B cell (primary cell): Measurements from ENCODE around the gene APOA5. TPM values are rescaled to one million over a fixed set of nuclear protein-coding genes. Genes with fewer than 3 reads are reported as not detected.

Source experiments
- ATAC-seq: fragments of 200-7000 bp; cut with Tn5 transposase; one replicate; pipeline ENCODE4 v1.10.0; 2021; ENCODE audit warnings: low read depth, mild to moderate bottlenecking, moderate number of reproducible peaks, moderate library complexity
- CTCF ChIA-PET: fragments of 350-600 bp; sonication (Branson Sonifier 250); formaldehyde crosslinking; loops from one replicate; lab custom pipeline; 2021; ENCODE audit warnings: antibody characterized with exemption, inconsistent platforms; lab: Charles Lee
- POLR2A ChIA-PET: fragments of 350-600 bp; sonication (Branson Sonifier 250); formaldehyde crosslinking; loops from one replicate; lab custom pipeline; 2021; ENCODE audit warnings: antibody characterized with exemption; lab: Charles Lee
- DNase-seq: peaks from one replicate; pipeline ENCODE4 v3.0.0; 2013
- H2AFZ ChIP-seq: 2 replicates; pipeline ENCODE4 v1.6.1; 2012; ENCODE audit warnings: mild to moderate bottlenecking, low read depth, low read length; ENCODE audit not compliant: insufficient read depth, poor library complexity, severe bottlenecking
- H3K27ac ChIP-seq, 2 donors: 1 replicate in 1 of 2; 2 replicates in 1 of 2; pipeline ENCODE4 v1.5.1; 2012 to 2013; ENCODE audit warnings: low read length in 2 of 2, mild to moderate bottlenecking in 2 of 2, moderate library complexity in 1 of 2
- H3K27me3 ChIP-seq, 4 experiments: fragments of 200-600 bp in 1 of 4; sonication (generic) in 1 of 4; replicated peaks in 1 of 4; 1 replicate in 2 of 4; 2 replicates in 2 of 4; pipeline versions ENCODE4 v1.6.1 to v1.7.0; 2013 to 2016; ENCODE audit warnings: low read length in 3 of 4, mild to moderate bottlenecking in 2 of 4, mixed read lengths in 1 of 4, moderate library complexity in 1 of 4; ENCODE audit not compliant: insufficient read depth in 4 of 4, control insufficient read depth in 3 of 4; ENCODE audit errors: control extremely low read depth in 1 of 4
- H3K36me3 ChIP-seq, 2 experiments: replicated peaks in 1 of 2; 1 replicate in 1 of 2; 2 replicates in 1 of 2; pipeline versions ENCODE4 v1.6.1 to v1.7.1; 2013; ENCODE audit warnings: low read length in 1 of 2; ENCODE audit not compliant: insufficient read depth in 2 of 2, control insufficient read depth in 1 of 2; ENCODE audit errors: control extremely low read depth in 1 of 2, extremely low read depth in 1 of 2
- H3K4me1 ChIP-seq, 2 donors: fragments of 200-600 bp in 1 of 2; sonication (generic) in 1 of 2; 1 replicate in 1 of 2; 2 replicates in 1 of 2; pipeline versions ENCODE4 v1.5.1 to v1.6.1; 2013 to 2017; ENCODE audit warnings: low read length in 2 of 2; ENCODE audit not compliant: control insufficient read depth in 2 of 2, insufficient read depth in 2 of 2
- H3K4me2 ChIP-seq: replicated peaks from 2 replicates; pipeline ENCODE3; 2012; ENCODE audit warnings: mild to moderate bottlenecking, low read depth, low read length; ENCODE audit not compliant: poor library complexity, severe bottlenecking
- H3K4me3 ChIP-seq, 5 experiments: fragments of 200-600 bp in 1 of 5; sonication (generic) in 1 of 5; 1 replicate in 3 of 5; 2 replicates in 2 of 5; pipeline versions ENCODE4 v1.5.1 to v1.7.0; 2011 to 2016; ENCODE audit warnings: low read length in 4 of 5, mild to moderate bottlenecking in 4 of 5, low read depth in 2 of 5, control low read depth in 1 of 5, moderate library complexity in 1 of 5; ENCODE audit not compliant: insufficient read depth in 1 of 5; ENCODE audit errors: control extremely low read depth in 1 of 5, extremely low read depth in 1 of 5
- H3K79me2 ChIP-seq: fragments of 200-600 bp; sonication (generic); one replicate; pipeline ENCODE4 v1.6.0; 2016; ENCODE audit warnings: low read length; ENCODE audit not compliant: control insufficient read depth, insufficient read depth
- H3K9ac ChIP-seq: fragments of 200-600 bp; sonication (generic); 2 replicates; pipeline ENCODE4 v1.6.1; 2017; ENCODE audit warnings: mild to moderate bottlenecking, low read length, moderate library complexity
- H3K9me3 ChIP-seq, 3 donors: one replicate each; pipeline versions ENCODE4 v1.6.1 to v1.7.1; 2013; ENCODE audit warnings: low read length in 2 of 3; ENCODE audit not compliant: control insufficient read depth in 2 of 3, insufficient read depth in 1 of 3; ENCODE audit errors: control extremely low read depth in 1 of 3
- H4K20me1 ChIP-seq: 2 replicates; pipeline ENCODE4 v1.6.0; 2012; ENCODE audit warnings: mild to moderate bottlenecking, low read length; ENCODE audit not compliant: insufficient read depth, control insufficient read depth, poor library complexity, severe bottlenecking
- H3K27ac Mint-ChIP-seq: one replicate; pipeline ENCODE4 v1.8.0; 2021; ENCODE audit warnings: mixed read lengths
- H3K27me3 Mint-ChIP-seq: one replicate; pipeline ENCODE4 v1.8.0; 2021; ENCODE audit warnings: mixed read lengths
- H3K4me1 Mint-ChIP-seq: one replicate; pipeline ENCODE4 v1.8.0; 2021; ENCODE audit warnings: mixed read lengths
- H3K4me3 Mint-ChIP-seq: one replicate; pipeline ENCODE4 v1.8.0; 2021; ENCODE audit warnings: mixed read lengths
- H3K9me3 Mint-ChIP-seq: one replicate; pipeline ENCODE4 v1.8.0; 2022; ENCODE audit warnings: mixed read lengths; ENCODE audit not compliant: insufficient read depth
- CTCF ChIP-seq: fragments of 200-600 bp; IDR thresholded peaks from one replicate; pipeline ENCODE4 v1.8.0; 2022; ENCODE audit warnings: antibody characterized with exemption, mild to moderate bottlenecking
- EZH2 ChIP-seq: IDR thresholded peaks from 2 replicates; pipeline ENCODE4 v1.6.1; 2012; ENCODE audit warnings: borderline replicate concordance, low read depth, mild to moderate bottlenecking, moderate library complexity, low read length; ENCODE audit not compliant: insufficient read depth, poor library complexity, severe bottlenecking
- WGBS: methylation state at CpG from one replicate; pipeline ENCODE4 v1.1.5; 2013; ENCODE audit warnings: missing lambda C conversion rate; ENCODE audit not compliant: insufficient coverage; 5-methylcytosine and 5-hydroxymethylcytosine counted together
- intact Hi-C: fragments of 100-400 bp; cut with micrococcal nuclease; formaldehyde crosslinking; loops from one replicate; pipeline ENCODE4 v1.10.0; 2022
- polyA plus RNA-seq: library from polyadenylated mRNA; depleted of rRNA; stranded (reverse); fragments of >200 nt; gene quantifications from 2 replicates; pipeline ENCODE4 v1.2.3, GENCODE V29; 2012
- total RNA-seq, 2 donors: library from RNA; stranded (reverse); fragments of 120-200 nt in 1 of 2; gene quantifications; 1 replicate in 1 of 2; 2 replicates in 1 of 2; pipeline versions ENCODE4 v1.2.3 to v1.2.4, GENCODE V29; 2013 to 2022

APOA5 gene
- total and polyA plus RNA-seq, 2 donors (not counting 1 experiment from before 2014, with no cell fraction given): not detected

GRCh38 chr11:116829525-116830183 lies 38.0 kb upstream of the APOA5 start, which contains the start of gene APOC3:
APOC3 (plus strand) TSS chr11:116829907; CDS start chr11:116830583, 676 bp downstream.
- POLR2A ChIA-PET: no interaction called here
- no peaks in the 10 kb centered on the region for H3K27me3 ChIP-seq
- ATAC-seq: no peak
- TF ChIP-seq CTCF: no peak
- no peak for TF ChIP-seq EZH2
- H3K27ac ChIP-seq: no peak within 1 kb of the TSS
- intact Hi-C loops: no loop called here
- no peak within 1 kb of the TSS for H2AFZ ChIP-seq
- H4K20me1 ChIP-seq: no peaks in the 10 kb centered on the region
- H3K9me3 ChIP-seq: no peaks in the 10 kb centered on the region
- H3K4me1 Mint-ChIP-seq: peaks cover 2% of the 10 kb centered on the region
- H3K9ac ChIP-seq: no peak within 1 kb of the TSS
- H3K27me3 Mint-ChIP-seq: peaks cover 4% of the 10 kb centered on the region
- H3K27ac Mint-ChIP-seq: no peak within 1 kb of the TSS
- no peak within 1 kb of the TSS for H3K4me2 ChIP-seq
- no peak within 1 kb of the TSS for H3K4me3 Mint-ChIP-seq
- no peaks in the 10 kb centered on the region for H3K4me1 ChIP-seq
- WGBS: 68% methylated on average over 8 of the region's 9 CpGs
- H3K79me2 ChIP-seq: no peaks in the 10 kb centered on the region
- CTCF ChIA-PET: no interaction called here
- no peaks in the 10 kb centered on the region for H3K9me3 Mint-ChIP-seq
- no peaks in the 10 kb centered on the region for H3K36me3 ChIP-seq
- H3K4me3 ChIP-seq: no peak within 1 kb of the TSS
- DNase-seq: no peak
